DOHH2 (cell line): ENCODE results near the gene PPP4R2.

Experiments used
- EZH2phosphoT487 ChIP-seq: fragments of 200-600 bp; sonication (generic); IDR thresholded peaks from 2 replicates; pipeline ENCODE4 v1.6.1; 2017; ENCODE audit warnings: borderline replicate concordance, mild to moderate bottlenecking, antibody characterized with exemption, low read length, moderate library complexity, mixed read lengths
- TF ChIP-seq, protein P1 (sequence below): fragments of 200-600 bp; sonication (generic); IDR thresholded peaks from one replicate; pipeline ENCODE4 v1.5.1; 2014; ENCODE audit warnings: antibody characterized with exemption, mild to moderate bottlenecking, low read depth, low read length; ENCODE audit not compliant: poor library complexity, severe bottlenecking

DNA sequence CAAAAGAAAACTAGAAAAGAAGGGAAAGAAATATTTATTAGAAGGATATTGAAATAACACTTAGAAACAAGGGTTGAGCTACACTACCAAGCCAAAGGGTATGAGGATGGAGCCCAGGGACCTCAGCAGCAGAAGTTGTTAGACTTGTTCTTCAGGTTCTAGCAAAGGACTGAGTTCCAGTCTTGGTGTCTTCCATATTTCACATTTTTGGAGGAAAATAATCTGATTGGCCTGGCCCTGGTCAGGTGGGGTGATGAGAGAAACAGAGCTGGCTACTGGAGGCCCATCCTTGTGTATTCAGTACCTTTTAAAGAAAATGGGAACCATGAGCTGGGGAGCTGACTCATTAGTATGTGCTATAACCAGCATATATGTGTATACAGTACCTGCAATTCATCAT is 28.2 kb downstream of the PPP4R2 start:
- TF ChIP-seq, protein P1, sequence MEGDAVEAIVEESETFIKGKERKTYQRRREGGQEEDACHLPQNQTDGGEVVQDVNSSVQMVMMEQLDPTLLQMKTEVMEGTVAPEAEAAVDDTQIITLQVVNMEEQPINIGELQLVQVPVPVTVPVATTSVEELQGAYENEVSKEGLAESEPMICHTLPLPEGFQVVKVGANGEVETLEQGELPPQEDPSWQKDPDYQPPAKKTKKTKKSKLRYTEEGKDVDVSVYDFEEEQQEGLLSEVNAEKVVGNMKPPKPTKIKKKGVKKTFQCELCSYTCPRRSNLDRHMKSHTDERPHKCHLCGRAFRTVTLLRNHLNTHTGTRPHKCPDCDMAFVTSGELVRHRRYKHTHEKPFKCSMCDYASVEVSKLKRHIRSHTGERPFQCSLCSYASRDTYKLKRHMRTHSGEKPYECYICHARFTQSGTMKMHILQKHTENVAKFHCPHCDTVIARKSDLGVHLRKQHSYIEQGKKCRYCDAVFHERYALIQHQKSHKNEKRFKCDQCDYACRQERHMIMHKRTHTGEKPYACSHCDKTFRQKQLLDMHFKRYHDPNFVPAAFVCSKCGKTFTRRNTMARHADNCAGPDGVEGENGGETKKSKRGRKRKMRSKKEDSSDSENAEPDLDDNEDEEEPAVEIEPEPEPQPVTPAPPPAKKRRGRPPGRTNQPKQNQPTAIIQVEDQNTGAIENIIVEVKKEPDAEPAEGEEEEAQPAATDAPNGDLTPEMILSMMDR = no peak
- TF ChIP-seq EZH2phosphoT487 = no peak
